H1 (cell line): Measurements from ENCODE around the gene CPNE4. TPM values are rescaled to one million over a fixed set of nuclear protein-coding genes. Genes with fewer than 3 reads are reported as not detected.

Experiments
- BACH1 ChIP-seq: IDR thresholded peaks from 2 replicates; pipeline ENCODE4 v1.6.1; 2012; ENCODE audit warnings: low read length, improper control_type of control experiment
- CEBPB ChIP-seq: IDR thresholded peaks from 2 replicates; pipeline ENCODE4 v1.6.1; 2012; ENCODE audit warnings: low read depth, low read length
- polyA plus RNA-seq, 7 experiments: library from polyadenylated mRNA; depleted of rRNA in 3 of 7; stranded (reverse) in 5 of 7; unstranded in 2 of 7; fragments of >200 nt in 5 of 7; fragments of 200-250 nt in 2 of 7; gene quantifications; 1 replicate in 5 of 7; 2 replicates in 1 of 7; 4 replicates in 1 of 7; pipeline versions ENCODE4 v1.2.1 to v1.2.3, GENCODE V29; 2011 to 2013; ENCODE audit warnings: missing spikeins in 2 of 7, mixed read lengths in 2 of 7
- total RNA-seq: library from RNA; stranded (reverse); fragmentation: NEBNext Ultra II Directional; extraction: Animal tissue kit (Norgen Biotek cat#: 25700); gene quantifications from 2 replicates; pipeline ENCODE4 v1.2.1, GENCODE V29; 2021

The CPNE4 gene
- total and polyA plus RNA-seq, 2 of the 8 experiments (the other 6 are each of a cell fraction or from before 2014, with no cell fraction given) = 0.82 to 3.8 TPM

DNA sequence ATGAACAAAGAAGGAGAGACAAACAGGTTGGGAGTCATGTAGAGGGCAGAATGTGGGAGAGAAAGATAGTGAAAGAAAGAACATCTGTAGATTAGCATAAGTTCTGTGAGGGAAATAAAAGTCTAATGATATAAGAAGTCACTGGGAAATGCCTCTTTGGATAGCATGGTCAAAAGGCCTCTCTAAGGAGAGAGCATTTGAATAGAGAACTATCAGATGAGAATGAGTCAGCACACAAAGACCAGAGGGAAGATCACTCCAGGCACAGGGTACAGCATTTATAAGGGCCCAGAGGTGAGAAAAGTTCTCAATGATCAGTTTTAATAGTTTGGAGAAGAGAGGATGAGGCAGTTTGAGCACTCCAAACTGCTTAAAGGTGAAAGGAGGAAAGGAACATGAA lies 7.9 kb upstream of the CPNE4 start (continued):
- TF ChIP-seq BACH1 (no peak), CEBPB (no peak)
